ENCODE results near the gene RSAD1.

DNA sequence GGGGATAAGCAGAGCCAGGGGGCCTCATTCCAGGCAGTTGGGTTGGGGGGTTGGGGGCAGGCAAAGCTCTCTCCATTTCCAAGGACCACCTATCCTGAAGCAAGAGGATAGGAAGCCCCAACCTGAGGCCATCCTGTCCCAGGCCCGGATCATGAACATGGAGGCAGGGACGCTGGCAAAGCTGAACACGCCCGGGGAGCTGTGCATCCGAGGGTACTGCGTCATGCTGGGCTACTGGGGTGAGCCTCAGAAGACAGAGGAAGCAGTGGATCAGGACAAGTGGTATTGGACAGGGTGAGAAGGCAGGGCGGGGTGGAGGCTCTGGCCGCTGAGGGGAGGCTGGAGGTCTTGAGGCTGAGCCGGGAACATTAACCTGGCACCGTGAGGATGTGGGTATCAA lies 6.4 kb upstream of the RSAD1 start:
- TF ChIP-seq, protein P1, sequence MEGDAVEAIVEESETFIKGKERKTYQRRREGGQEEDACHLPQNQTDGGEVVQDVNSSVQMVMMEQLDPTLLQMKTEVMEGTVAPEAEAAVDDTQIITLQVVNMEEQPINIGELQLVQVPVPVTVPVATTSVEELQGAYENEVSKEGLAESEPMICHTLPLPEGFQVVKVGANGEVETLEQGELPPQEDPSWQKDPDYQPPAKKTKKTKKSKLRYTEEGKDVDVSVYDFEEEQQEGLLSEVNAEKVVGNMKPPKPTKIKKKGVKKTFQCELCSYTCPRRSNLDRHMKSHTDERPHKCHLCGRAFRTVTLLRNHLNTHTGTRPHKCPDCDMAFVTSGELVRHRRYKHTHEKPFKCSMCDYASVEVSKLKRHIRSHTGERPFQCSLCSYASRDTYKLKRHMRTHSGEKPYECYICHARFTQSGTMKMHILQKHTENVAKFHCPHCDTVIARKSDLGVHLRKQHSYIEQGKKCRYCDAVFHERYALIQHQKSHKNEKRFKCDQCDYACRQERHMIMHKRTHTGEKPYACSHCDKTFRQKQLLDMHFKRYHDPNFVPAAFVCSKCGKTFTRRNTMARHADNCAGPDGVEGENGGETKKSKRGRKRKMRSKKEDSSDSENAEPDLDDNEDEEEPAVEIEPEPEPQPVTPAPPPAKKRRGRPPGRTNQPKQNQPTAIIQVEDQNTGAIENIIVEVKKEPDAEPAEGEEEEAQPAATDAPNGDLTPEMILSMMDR (IDR thresholded peaks at IDR 0.05), result no peak
- TF ChIP-seq POLR2AphosphoS5 (IDR thresholded peaks at IDR 0.05; ENCODE audit: insufficient read depth in 1 of 2, low read depth in 1 of 2) (no peak), POLR2A (IDR thresholded peaks at IDR 0.05) (no peak)

Data from vagina (tissue), 2 donors.